ENCODE data around the gene TEKT4.

GRCh38 chr2:94923196-94923595, 52.0 kb downstream of the TEKT4 start:
- no peak for TF ChIP-seq RAD21 (IDR thresholded peaks at IDR 0.05; ENCODE audit: low read depth)
- TF ChIP-seq EP300 (IDR thresholded peaks at IDR 0.05; ENCODE audit: borderline replicate concordance), result no peak
- TF ChIP-seq TCF12 (IDR thresholded peaks at IDR 0.05; ENCODE audit: low read depth), result no peak
- TF ChIP-seq YY1 (IDR thresholded peaks at IDR 0.05; ENCODE audit: low read depth), result no peak
- TF ChIP-seq EGR1 (IDR thresholded peaks at IDR 0.05), result no peak
- TF ChIP-seq CREB1 (IDR thresholded peaks at IDR 0.05; ENCODE audit: low read depth), result no peak
- no peak for TF ChIP-seq FOXM1 (IDR thresholded peaks at IDR 0.05; ENCODE audit: borderline replicate concordance, low read depth)
- no peak for TF ChIP-seq TAF1 (IDR thresholded peaks at IDR 0.05; ENCODE audit: low read depth)
- no peak for TF ChIP-seq USF1 (IDR thresholded peaks at IDR 0.05)
